Ishikawa (cell line): ENCODE data around the gene COL20A1.

ENCODE experiments used
- CEBPB ChIP-seq: IDR thresholded peaks from 2 replicates; pipeline ENCODE4 v1.6.1; 2012
- CREB1 ChIP-seq: IDR thresholded peaks from 2 replicates; pipeline ENCODE4 v1.6.1; 2012; ENCODE audit warnings: low read depth
- EGR1 ChIP-seq: IDR thresholded peaks from 2 replicates; pipeline ENCODE4 v1.6.1; 2012
- EP300 ChIP-seq: IDR thresholded peaks from 2 replicates; pipeline ENCODE4 v1.6.1; 2012; ENCODE audit warnings: borderline replicate concordance
- FOXM1 ChIP-seq: IDR thresholded peaks from 2 replicates; pipeline ENCODE4 v1.6.1; 2012; ENCODE audit warnings: low read depth, borderline replicate concordance
- MAX ChIP-seq: IDR thresholded peaks from 2 replicates; pipeline ENCODE4 v1.6.1; 2012
- NFIC ChIP-seq: IDR thresholded peaks from 2 replicates; pipeline ENCODE4 v1.6.1; 2012
- RAD21 ChIP-seq: IDR thresholded peaks from 2 replicates; pipeline ENCODE4 v1.6.1; 2012; ENCODE audit warnings: low read depth
- REST ChIP-seq: IDR thresholded peaks from 2 replicates; pipeline ENCODE4 v1.6.1; 2012; ENCODE audit warnings: low read depth, mild to moderate bottlenecking
- TAF1 ChIP-seq: IDR thresholded peaks from 2 replicates; pipeline ENCODE4 v1.6.1; 2012; ENCODE audit warnings: low read depth, mild to moderate bottlenecking
- TCF12 ChIP-seq: IDR thresholded peaks from 2 replicates; pipeline ENCODE4 v1.6.1; 2012; ENCODE audit warnings: low read depth
- TEAD4 ChIP-seq: IDR thresholded peaks from 2 replicates; pipeline ENCODE4 v1.6.1; 2012
- USF1 ChIP-seq: IDR thresholded peaks from 2 replicates; pipeline ENCODE4 v1.6.1; 2012
- YY1 ChIP-seq: IDR thresholded peaks from 2 replicates; pipeline ENCODE4 v1.6.1; 2012; ENCODE audit warnings: low read depth
- ZBTB7A ChIP-seq: IDR thresholded peaks from 2 replicates; pipeline ENCODE4 v1.6.1; 2012; ENCODE audit warnings: low read depth

The COL20A1 gene

GRCh38 chr20:63359164-63359934 is 66.4 kb downstream of the COL20A1 start:
- TF ChIP-seq FOXM1 (no peak), CREB1 (no peak), EGR1 (no peak), USF1 (no peak), TEAD4 (no peak), CEBPB (no peak), TAF1 (no peak), MAX (no peak), REST (no peak), YY1 (no peak), TCF12 (no peak), RAD21 (no peak), ZBTB7A (no peak)

- no peak for TF ChIP-seq YY1
- TF ChIP-seq REST: no peak
- TF ChIP-seq NFIC: no peak
- no peak for TF ChIP-seq EP300
- no peak for TF ChIP-seq TAF1
Measured at GRCh38 chr20:63359937-63360849, 67.2 kb downstream of the COL20A1 start.

GRCh38 chr20:63360850-63361518 is 68.0 kb downstream of the COL20A1 start, which contains the start of gene CHRNA4:
CHRNA4 (minus strand) TSS chr20:63361349; CDS start chr20:63361165, 184 bp downstream.
- TF ChIP-seq MAX (no peak), EGR1 (no peak), EP300 (no peak), USF1 (no peak), RAD21 (no peak), ZBTB7A (no peak; the same call in 1 of the 2 replicates), NFIC (no peak), CREB1 (no peak), TEAD4 (no peak), TCF12 (no peak), CEBPB (no peak), TAF1 (no peak), FOXM1 (no peak), YY1 (no peak), REST (no peak)
